Esophagus muscularis mucosa (tissue), 4 donors: ENCODE measurements around the gene KDM4F. TPM values are rescaled to one million over a fixed set of nuclear protein-coding genes. Genes with fewer than 3 reads are reported as not detected.

Experiments
- DNase-seq: peaks from one replicate; pipeline ENCODE4 v3.0.0-alpha.2; 2017; ENCODE audit errors: extremely low spot score
- H3K27ac ChIP-seq, 4 donors: fragments of 200-600 bp; sonication (generic); replicated peaks in 1 of 4; 1 replicate in 3 of 4; 2 replicates in 1 of 4; pipeline ENCODE4 v1.5.1; 2016 to 2019; ENCODE audit warnings: mild to moderate bottlenecking in 1 of 4
- H3K27me3 ChIP-seq, 4 donors: fragments of 200-600 bp; sonication (generic); one replicate each; pipeline versions ENCODE4 v1.5.1 to v1.6.0; 2016 to 2019
- H3K36me3 ChIP-seq, 4 donors: fragments of 200-600 bp; sonication (generic); one replicate each; pipeline ENCODE4 v1.5.1; 2016 to 2019
- H3K4me1 ChIP-seq, 4 donors: fragments of 200-600 bp; sonication (generic); one replicate each; pipeline ENCODE4 v1.5.1; 2016 to 2019
- H3K4me3 ChIP-seq, 4 donors: fragments of 200-600 bp; sonication (generic); 1 replicate in 2 of 4; 2 replicates in 2 of 4; pipeline ENCODE4 v1.5.1; 2016 to 2019; ENCODE audit warnings: mild to moderate bottlenecking in 4 of 4, moderate library complexity in 1 of 4
- H3K9me3 ChIP-seq, 4 donors: fragments of 200-600 bp; sonication (generic); 1 replicate in 3 of 4; 2 replicates in 1 of 4; pipeline ENCODE4 v1.5.1; 2016 to 2019
- EP300 ChIP-seq: sonication (generic); formaldehyde crosslinking; IDR thresholded peaks from one replicate; pipeline ENCODE4 v1.6.1; 2017; ENCODE audit warnings: antibody characterized with exemption
- POLR2A ChIP-seq: fragments of 450-650 bp; IDR thresholded peaks from one replicate; pipeline ENCODE4 v1.6.1; 2017; ENCODE audit warnings: antibody characterized with exemption, moderate library complexity, mild to moderate bottlenecking, low read depth
- POLR2AphosphoS5 ChIP-seq, 2 donors: sonication (generic); formaldehyde crosslinking; IDR thresholded peaks; one replicate each; pipeline ENCODE4 v1.6.1; 2017; ENCODE audit warnings: antibody characterized with exemption in 2 of 2
- WGBS: methylation state at CpG from one replicate; pipeline ENCODE4 v1.1.5; 2018; 5-methylcytosine and 5-hydroxymethylcytosine counted together
- intact Hi-C: fragments of 100-400 bp; cut with DNase I; formaldehyde crosslinking; loops from one replicate; pipeline ENCODE4 v1.15.1; 2023
- total RNA-seq, 4 donors: library from RNA; depleted of rRNA; stranded (reverse); fragments of >200 nt; gene quantifications; one replicate each; pipeline versions ENCODE4 v1.1.0 to v1.2.1, GENCODE V29; 2016
- TF ChIP-seq, protein P1 (sequence below), 3 experiments: fragments of 200-600 bp in 2 of 3; fragments of 450-650 bp in 1 of 3; sonication (generic) in 2 of 3; IDR thresholded peaks; one replicate each; pipeline ENCODE4 v1.5.1; 2017 to 2019; ENCODE audit warnings: antibody characterized with exemption in 3 of 3, mild to moderate bottlenecking in 2 of 3, moderate library complexity in 1 of 3

KDM4F gene
- total RNA-seq, 4 donors from 2014 or later: not detected

DNA sequence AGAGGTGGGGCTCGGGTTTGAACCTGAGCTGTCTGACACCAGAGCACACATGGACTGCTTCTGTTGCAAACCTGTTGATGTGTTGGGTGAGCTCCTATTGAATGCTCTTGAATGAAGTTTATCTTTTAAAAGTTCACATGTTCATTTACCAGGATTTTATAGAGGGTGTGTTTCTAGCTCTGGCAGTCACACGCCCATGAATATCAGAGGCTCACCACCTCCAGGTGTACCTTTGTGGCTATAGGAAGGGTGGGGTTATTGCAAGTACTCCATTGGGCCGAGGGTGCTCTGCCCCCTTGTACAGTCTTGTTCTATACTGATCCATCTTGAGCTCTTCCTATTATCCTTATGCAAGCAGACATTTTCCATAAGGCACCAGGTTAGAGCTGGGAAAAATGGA lies 49.6 kb downstream of the KDM4F start:
- Histone ChIP-seq H3K4me3 (no peak overlapping the region), H3K4me1 (peaks cover 0 to 13% (median 4%) of the 10 kb centered on the region in 4 donors), H3K9me3 (no peaks in the 10 kb centered on the region), H3K27me3 (no peaks in the 10 kb centered on the region), H3K36me3 (peaks cover 0 to 6% (median 0%) of the 10 kb centered on the region in 4 donors), H3K27ac (no peak overlapping the region)
- intact Hi-C loops: no loop called here
- no peak for DNase-seq
- WGBS: 94% methylated on average over 3 of the region's 3 CpGs
- TF ChIP-seq POLR2AphosphoS5 (IDR thresholded peaks at IDR 0.05): no peak
- TF ChIP-seq POLR2A: no peak
- TF ChIP-seq EP300: no peak

DNA sequence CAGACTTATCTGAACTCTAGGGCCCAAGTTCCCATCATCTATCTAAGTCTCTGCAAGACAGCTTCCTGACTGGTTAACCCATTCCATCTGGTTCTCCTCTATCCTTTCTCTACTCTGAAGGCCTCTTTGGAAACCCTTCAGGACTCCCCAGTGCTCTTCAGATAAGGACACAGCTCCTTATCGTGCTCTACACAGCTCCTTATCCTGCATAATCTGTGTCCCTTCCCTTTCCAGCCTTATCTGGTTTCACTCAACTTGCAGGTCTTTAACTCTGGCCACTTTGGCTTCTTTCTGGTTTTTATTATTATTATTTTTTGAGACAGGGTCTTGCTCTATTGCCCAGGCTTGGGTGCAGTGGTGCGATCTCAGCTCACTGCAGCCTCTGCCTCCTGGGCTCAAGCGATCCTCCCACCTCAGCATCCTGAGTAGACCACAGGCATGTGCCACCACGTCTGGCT lies 51.0 kb downstream of the KDM4F start:
- no peak for DNase-seq
- Histone ChIP-seq H3K9me3 (no peaks in the 10 kb centered on the region), H3K4me1 (peaks cover 0 to 13% (median 4%) of the 10 kb centered on the region in 4 donors), H3K4me3 (no peak overlapping the region), H3K36me3 (peaks cover 0 to 6% (median 0%) of the 10 kb centered on the region in 4 donors), H3K27me3 (no peaks in the 10 kb centered on the region), H3K27ac (no peak overlapping the region)
- WGBS: 95% methylated on average over 4 of the region's 4 CpGs
- intact Hi-C loops: no loop called here
- TF ChIP-seq POLR2A: no peak
- no peak for TF ChIP-seq POLR2AphosphoS5 (IDR thresholded peaks at IDR 0.05)
- TF ChIP-seq, protein P1, sequence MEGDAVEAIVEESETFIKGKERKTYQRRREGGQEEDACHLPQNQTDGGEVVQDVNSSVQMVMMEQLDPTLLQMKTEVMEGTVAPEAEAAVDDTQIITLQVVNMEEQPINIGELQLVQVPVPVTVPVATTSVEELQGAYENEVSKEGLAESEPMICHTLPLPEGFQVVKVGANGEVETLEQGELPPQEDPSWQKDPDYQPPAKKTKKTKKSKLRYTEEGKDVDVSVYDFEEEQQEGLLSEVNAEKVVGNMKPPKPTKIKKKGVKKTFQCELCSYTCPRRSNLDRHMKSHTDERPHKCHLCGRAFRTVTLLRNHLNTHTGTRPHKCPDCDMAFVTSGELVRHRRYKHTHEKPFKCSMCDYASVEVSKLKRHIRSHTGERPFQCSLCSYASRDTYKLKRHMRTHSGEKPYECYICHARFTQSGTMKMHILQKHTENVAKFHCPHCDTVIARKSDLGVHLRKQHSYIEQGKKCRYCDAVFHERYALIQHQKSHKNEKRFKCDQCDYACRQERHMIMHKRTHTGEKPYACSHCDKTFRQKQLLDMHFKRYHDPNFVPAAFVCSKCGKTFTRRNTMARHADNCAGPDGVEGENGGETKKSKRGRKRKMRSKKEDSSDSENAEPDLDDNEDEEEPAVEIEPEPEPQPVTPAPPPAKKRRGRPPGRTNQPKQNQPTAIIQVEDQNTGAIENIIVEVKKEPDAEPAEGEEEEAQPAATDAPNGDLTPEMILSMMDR (IDR thresholded peaks at IDR 0.05): no peak
- TF ChIP-seq EP300: no peak

Other genes with a start within 250 kb of the KDM4F start
- 10 to 100 TPM; 22.9 to 40.3 (median 27.0) TPM for gene CWC15, start 75.9 kb upstream of the KDM4F start, total RNA-seq
- under 1 TPM; under 0.01 to 0.58 (median 0.40) TPM for gene KDM4D, start 75.7 kb upstream of the KDM4F start, total RNA-seq
- not detected for gene KDM4E, start 24.2 kb upstream of the KDM4F start, total RNA-seq
- gene SRSF8, start 17.5 kb downstream of the KDM4F start, total RNA-seq: 10 to 100 TPM; 30.3 to 42.2 (median 34.8) TPM
- gene ENDOD1, start 40.4 kb downstream of the KDM4F start, total RNA-seq: 10 to 100 TPM; 37.6 to 43.2 (median 41.0) TPM
- 10 to 100 TPM; 18.1 to 22.7 (median 21.4) TPM for gene SESN3, start 181.8 kb downstream of the KDM4F start, total RNA-seq